Fibroblast of gingiva (primary cell): ENCODE measurements around the gene CNTNAP1.

Experiments used
- DNase-seq: peaks from one replicate; pipeline ENCODE4 v3.0.0-alpha.2; 2011; ENCODE audit warnings: low read depth

CNTNAP1 gene

GRCh38 chr17:42670789-42671657 is 11.3 kb upstream of the CNTNAP1 start:
- no peak for DNase-seq

GRCh38 chr17:42672038-42672437 is 10.3 kb upstream of the CNTNAP1 start:
- no peak for DNase-seq

- no peak for DNase-seq
Observed at GRCh38 chr17:42673266-42673884, 9.0 kb upstream of the CNTNAP1 start.

- DNase-seq: peak; percentile 36
Observed at GRCh38 chr17:42673885-42674754, 8.2 kb upstream of the CNTNAP1 start.

GRCh38 chr17:42674755-42675347 is 7.5 kb upstream of the CNTNAP1 start:
- DNase-seq: no peak

- DNase-seq: no peak
Observed at GRCh38 chr17:42675348-42675964, 6.9 kb upstream of the CNTNAP1 start.

GRCh38 chr17:42675965-42676423 is 6.3 kb upstream of the CNTNAP1 start:
- peak; percentile 41 for DNase-seq

GRCh38 chr17:42676424-42677011 is 5.8 kb upstream of the CNTNAP1 start, which contains the start of gene PLEKHH3:
TSS of gene PLEKHH3 (minus strand) at chr17:42676994. CDS start at chr17:42676563, 431 bp downstream.
- DNase-seq: no peak

- peak; percentile 99 for DNase-seq
Observed at GRCh38 chr17:42677012-42677857, 5.1 kb upstream of the CNTNAP1 start.

GRCh38 chr17:42677921-42678781 is 4.2 kb upstream of the CNTNAP1 start:
- peak; percentile 92 for DNase-seq

GRCh38 chr17:42678951-42679491 is 3.3 kb upstream of the CNTNAP1 start:
- DNase-seq: no peak

GRCh38 chr17:42679492-42680330 is 2.6 kb upstream of the CNTNAP1 start:
- DNase-seq: peak; percentile 75

GRCh38 chr17:42680331-42680808 is 2.0 kb upstream of the CNTNAP1 start:
- DNase-seq: no peak

GRCh38 chr17:42682722-42683403 is 532 bp downstream of the CNTNAP1 start:
- peak; percentile 26 for DNase-seq

GRCh38 chr17:42683407-42684034 is 1.2 kb downstream of the CNTNAP1 start:
- no peak for DNase-seq

GRCh38 chr17:42684929-42685556 is 2.7 kb downstream of the CNTNAP1 start:
- no peak for DNase-seq
